Astrocyte (in vitro differentiated cells and primary cell): ENCODE results near the gene IL23A. TPM values are rescaled to one million over a fixed set of nuclear protein-coding genes. Genes with fewer than 3 reads are reported as not detected.
A peak's percentile ranks its signal among the peaks of the same experiment; 100 is the strongest.

Experiments used
- DNase-seq: peaks from one replicate; pipeline ENCODE4 v3.0.0-alpha.2; 2010; ENCODE audit warnings: low read depth
- FAIRE-seq: peaks from 2 replicates; lab custom pipeline; 2011; peaks lifted over from hg19 to GRCh38; lab: Jason Lieb, UNC
- H2AFZ ChIP-seq: 2 replicates; pipeline ENCODE4 v1.6.0; 2012; ENCODE audit warnings: low read depth, low read length, inconsistent platforms
- H3K27ac ChIP-seq: 2 replicates; pipeline ENCODE4 v1.5.1; 2011; ENCODE audit warnings: low read depth, low read length, inconsistent platforms
- H3K27me3 ChIP-seq: 2 replicates; pipeline ENCODE4 v1.6.0; 2011; ENCODE audit warnings: low read length, inconsistent platforms; ENCODE audit not compliant: insufficient read depth
- H3K36me3 ChIP-seq: 2 replicates; pipeline ENCODE4 v1.5.1; 2011; ENCODE audit warnings: low read length, inconsistent platforms; ENCODE audit not compliant: insufficient read depth
- H3K4me1 ChIP-seq: 2 replicates; pipeline ENCODE4 v1.5.1; 2011; ENCODE audit warnings: low read length, inconsistent platforms; ENCODE audit not compliant: insufficient read depth
- H3K4me2 ChIP-seq: 2 replicates; pipeline ENCODE4 v1.6.0; 2012; ENCODE audit warnings: low read length, inconsistent platforms
- H3K4me3 ChIP-seq: 2 replicates; pipeline ENCODE4 v1.5.1; 2011; ENCODE audit warnings: low read depth, mild to moderate bottlenecking, low read length, inconsistent platforms; ENCODE audit not compliant: insufficient read depth
- H3K79me2 ChIP-seq: 2 replicates; pipeline ENCODE4 v1.6.0; 2012; ENCODE audit warnings: mild to moderate bottlenecking, low read length, inconsistent platforms; ENCODE audit not compliant: insufficient read depth
- H3K9ac ChIP-seq: 2 replicates; pipeline ENCODE4 v1.6.0; 2012; ENCODE audit warnings: mild to moderate bottlenecking, low read length, inconsistent platforms
- H3K9me3 ChIP-seq: 2 replicates; pipeline ENCODE4 v1.5.1; 2012; ENCODE audit warnings: low read depth, mild to moderate bottlenecking, low read length, inconsistent platforms; ENCODE audit not compliant: insufficient read depth
- H4K20me1 ChIP-seq: 2 replicates; pipeline ENCODE4 v1.6.0; 2012; ENCODE audit warnings: low read length, inconsistent platforms; ENCODE audit not compliant: insufficient read depth
- H3K27ac Mint-ChIP-seq: one replicate; pipeline ENCODE4 v1.8.0; 2021; ENCODE audit warnings: mild to moderate bottlenecking, mixed read lengths; ENCODE audit not compliant: unreplicated experiment
- H3K27me3 Mint-ChIP-seq: one replicate; pipeline ENCODE4 v1.8.0; 2021; ENCODE audit warnings: low read depth, mixed read lengths; ENCODE audit not compliant: unreplicated experiment
- H3K36me3 Mint-ChIP-seq: one replicate; pipeline ENCODE4 v1.8.0; 2021; ENCODE audit warnings: low read depth, mixed read lengths; ENCODE audit not compliant: unreplicated experiment
- H3K4me1 Mint-ChIP-seq: one replicate; pipeline ENCODE4 v1.8.0; 2021; ENCODE audit warnings: low read depth, mixed read lengths; ENCODE audit not compliant: unreplicated experiment
- H3K4me3 Mint-ChIP-seq: one replicate; pipeline ENCODE4 v1.8.0; 2021; ENCODE audit warnings: mild to moderate bottlenecking, moderate library complexity, mixed read lengths; ENCODE audit not compliant: unreplicated experiment
- H3K9me3 Mint-ChIP-seq: one replicate; pipeline ENCODE4 v1.8.0; 2021; ENCODE audit warnings: mild to moderate bottlenecking, mixed read lengths; ENCODE audit not compliant: unreplicated experiment
- EZH2 ChIP-seq: IDR thresholded peaks from 2 replicates; pipeline ENCODE4 v1.6.1; 2012; ENCODE audit warnings: mild to moderate bottlenecking, low read length, inconsistent platforms; ENCODE audit not compliant: insufficient read depth
- total RNA-seq: library from RNA; stranded (reverse); gene quantifications from 2 replicates; pipeline ENCODE4 v1.2.1, GENCODE V29; 2021
- TF ChIP-seq, protein P1 (sequence below): IDR thresholded peaks from 2 replicates; pipeline ENCODE4 v1.5.1; 2011; ENCODE audit warnings: low read depth, mild to moderate bottlenecking, inconsistent platforms, low read length, moderate library complexity; ENCODE audit not compliant: insufficient read depth

IL23A gene
- total RNA-seq, 1 donor from 2014 or later = 0.32 TPM

DNA sequence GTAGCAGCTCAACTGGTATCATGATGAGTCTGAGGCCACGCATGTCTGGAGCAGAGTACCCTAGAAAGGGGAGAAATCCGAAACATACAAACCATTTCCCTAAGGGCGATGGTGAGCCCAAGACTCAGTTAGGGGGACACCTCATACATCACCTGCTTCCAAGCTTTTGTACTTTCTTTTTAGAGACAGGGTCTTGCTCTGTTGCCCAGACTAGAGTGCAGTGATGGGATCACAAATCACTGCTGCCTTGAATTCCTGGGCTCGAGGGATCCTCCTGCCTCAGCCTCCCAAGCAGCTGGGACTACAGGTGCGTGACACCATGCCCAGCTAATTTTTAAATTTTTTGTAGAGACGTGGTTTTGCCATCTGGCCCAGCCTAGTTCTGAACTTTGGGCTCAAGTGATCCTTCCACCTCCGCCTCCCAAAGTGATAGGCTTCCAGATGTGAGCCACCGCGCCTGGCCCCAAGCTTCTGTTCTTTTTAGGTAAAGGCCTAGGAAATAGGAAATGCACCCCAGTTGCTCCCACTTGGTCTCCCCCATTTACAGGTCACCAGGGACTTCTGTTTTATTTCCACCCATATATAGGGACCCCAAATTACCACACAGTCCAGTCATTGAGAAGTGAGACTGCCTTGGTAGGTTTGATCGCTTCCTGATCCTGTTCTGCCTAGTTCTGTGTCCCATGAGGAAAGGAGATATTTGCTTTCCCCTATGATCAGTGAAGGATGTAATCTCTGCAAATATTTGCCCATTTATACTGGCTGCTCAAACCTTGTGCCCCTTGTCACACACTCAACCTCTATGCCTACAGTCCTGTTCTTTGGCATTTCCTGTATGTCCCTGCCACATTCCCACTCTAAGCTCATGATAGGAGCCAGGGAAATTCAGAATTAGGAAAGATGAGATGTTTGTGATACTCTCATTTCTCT lies 23.7 kb downstream of the IL23A start, which contains the start of gene APOF:
Gene APOF (minus strand): TSS at position 728 of the 930 bp plus-strand sequence. CDS start 112 bp downstream, at position 616.
- no peak within 1 kb of the TSS for H3K4me2 ChIP-seq
- H3K9ac ChIP-seq = no peak within 1 kb of the TSS
- no peak for FAIRE-seq
- no peaks in the 10 kb centered on the region for H3K36me3 ChIP-seq
- H4K20me1 ChIP-seq = peaks cover 6% of the 10 kb centered on the region
- H3K4me3 ChIP-seq = no peak within 1 kb of the TSS
- Mint-ChIP-seq H3K27ac (no peak within 1 kb of the TSS), H3K9me3 (no peaks in the 10 kb centered on the region), H3K36me3 (no peaks in the 10 kb centered on the region), H3K4me1 (peaks cover 3% of the 10 kb centered on the region), H3K4me3 (peak within 1 kb of the TSS; percentile 70), H3K27me3 (no peaks in the 10 kb centered on the region)
- no peak within 1 kb of the TSS for H2AFZ ChIP-seq
- H3K27ac ChIP-seq = no peak within 1 kb of the TSS
- no peaks in the 10 kb centered on the region for H3K27me3 ChIP-seq
- H3K9me3 ChIP-seq = no peaks in the 10 kb centered on the region
- no peak for TF ChIP-seq EZH2
- TF ChIP-seq, protein P1, sequence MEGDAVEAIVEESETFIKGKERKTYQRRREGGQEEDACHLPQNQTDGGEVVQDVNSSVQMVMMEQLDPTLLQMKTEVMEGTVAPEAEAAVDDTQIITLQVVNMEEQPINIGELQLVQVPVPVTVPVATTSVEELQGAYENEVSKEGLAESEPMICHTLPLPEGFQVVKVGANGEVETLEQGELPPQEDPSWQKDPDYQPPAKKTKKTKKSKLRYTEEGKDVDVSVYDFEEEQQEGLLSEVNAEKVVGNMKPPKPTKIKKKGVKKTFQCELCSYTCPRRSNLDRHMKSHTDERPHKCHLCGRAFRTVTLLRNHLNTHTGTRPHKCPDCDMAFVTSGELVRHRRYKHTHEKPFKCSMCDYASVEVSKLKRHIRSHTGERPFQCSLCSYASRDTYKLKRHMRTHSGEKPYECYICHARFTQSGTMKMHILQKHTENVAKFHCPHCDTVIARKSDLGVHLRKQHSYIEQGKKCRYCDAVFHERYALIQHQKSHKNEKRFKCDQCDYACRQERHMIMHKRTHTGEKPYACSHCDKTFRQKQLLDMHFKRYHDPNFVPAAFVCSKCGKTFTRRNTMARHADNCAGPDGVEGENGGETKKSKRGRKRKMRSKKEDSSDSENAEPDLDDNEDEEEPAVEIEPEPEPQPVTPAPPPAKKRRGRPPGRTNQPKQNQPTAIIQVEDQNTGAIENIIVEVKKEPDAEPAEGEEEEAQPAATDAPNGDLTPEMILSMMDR = no peak
- peaks cover 11% of the 10 kb centered on the region for H3K4me1 ChIP-seq
- no peak for DNase-seq
- H3K79me2 ChIP-seq = peaks cover 24% of the 10 kb centered on the region

DNA sequence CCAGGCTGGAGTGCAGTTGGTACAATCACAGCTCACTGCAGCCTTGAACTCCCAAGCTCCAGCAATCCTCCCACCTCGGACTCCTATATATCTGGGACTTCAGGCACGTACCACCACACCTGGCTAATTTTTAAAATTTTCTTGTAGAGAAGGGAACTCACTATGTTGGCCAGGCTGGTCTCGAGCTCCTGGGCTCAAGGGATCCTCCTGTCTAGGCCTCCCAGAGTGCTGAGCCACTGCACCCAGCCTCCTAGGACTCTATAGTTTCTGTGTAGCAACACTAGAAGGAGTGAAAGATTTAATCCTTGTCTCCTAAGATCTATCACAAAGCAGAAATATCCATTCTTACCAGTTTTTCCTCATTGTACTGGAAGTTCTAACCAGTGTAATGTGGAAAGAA lies 28.3 kb downstream of the IL23A start:
- no peak for DNase-seq
- Mint-ChIP-seq H3K27me3 (no peaks in the 10 kb centered on the region), H3K27ac (no peak overlapping the region), H3K4me3 (no peak overlapping the region), H3K9me3 (no peaks in the 10 kb centered on the region), H3K36me3 (no peaks in the 10 kb centered on the region), H3K4me1 (no peaks in the 10 kb centered on the region)
- H3K4me3 ChIP-seq = no peak overlapping the region
- TF ChIP-seq, protein P1 = no peak
- TF ChIP-seq EZH2 = no peak
- H3K4me2 ChIP-seq = no peak overlapping the region
- FAIRE-seq = no peak
- H3K4me1 ChIP-seq = no peaks in the 10 kb centered on the region
- no peak overlapping the region for H3K27ac ChIP-seq
- H3K9me3 ChIP-seq = no peaks in the 10 kb centered on the region
- H3K9ac ChIP-seq = no peak overlapping the region
- no peak overlapping the region for H2AFZ ChIP-seq
- H4K20me1 ChIP-seq = no peaks in the 10 kb centered on the region
- no peaks in the 10 kb centered on the region for H3K79me2 ChIP-seq
- no peaks in the 10 kb centered on the region for H3K27me3 ChIP-seq
- no peaks in the 10 kb centered on the region for H3K36me3 ChIP-seq

DNA sequence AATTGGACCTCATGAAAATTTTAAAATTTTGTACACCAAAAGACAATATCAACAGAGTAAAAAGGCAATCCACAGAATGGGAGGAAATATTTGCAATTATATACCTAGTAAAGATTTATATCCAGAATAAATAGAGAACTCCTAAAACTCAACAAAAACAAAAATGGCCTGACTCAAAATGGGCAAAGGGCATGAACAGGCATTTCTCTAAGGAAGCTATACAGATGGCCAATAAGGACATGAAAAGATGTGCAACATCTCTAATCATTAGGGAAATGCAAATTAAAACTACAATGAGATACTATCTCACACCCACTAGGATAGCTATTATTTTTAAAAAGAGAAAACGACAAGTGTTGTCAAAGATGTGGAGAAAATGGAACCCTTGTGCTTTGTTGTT lies 34.8 kb downstream of the IL23A start:
- Mint-ChIP-seq H3K27ac (no peak overlapping the region), H3K4me3 (no peak overlapping the region), H3K9me3 (peaks cover 6% of the 10 kb centered on the region), H3K36me3 (no peaks in the 10 kb centered on the region), H3K4me1 (no peaks in the 10 kb centered on the region), H3K27me3 (no peaks in the 10 kb centered on the region)
- H3K79me2 ChIP-seq = no peaks in the 10 kb centered on the region
- H2AFZ ChIP-seq = no peak overlapping the region
- H3K27me3 ChIP-seq = no peaks in the 10 kb centered on the region
- H3K4me1 ChIP-seq = no peaks in the 10 kb centered on the region
- H3K9me3 ChIP-seq = no peaks in the 10 kb centered on the region
- H4K20me1 ChIP-seq = no peaks in the 10 kb centered on the region
- H3K9ac ChIP-seq = no peak overlapping the region
- DNase-seq (no peak), FAIRE-seq (no peak)
- H3K36me3 ChIP-seq = no peaks in the 10 kb centered on the region
- no peak overlapping the region for H3K4me3 ChIP-seq
- H3K4me2 ChIP-seq = no peak overlapping the region
- TF ChIP-seq, protein P1 = no peak
- TF ChIP-seq EZH2 = no peak
- no peak overlapping the region for H3K27ac ChIP-seq
